OCI-LY7 (cell line): ENCODE measurements around the gene ANKRD2. TPM values are rescaled to one million over a fixed set of nuclear protein-coding genes. Genes with fewer than 3 reads are reported as not detected.

Experiments used
- BruUV-seq: library from RNA; stranded (reverse); fragments of 400-500 nt; replicated peaks from 2 replicates; lab custom pipeline; 2021; lab: Mats Ljungman, UMichigan
- CTCF ChIA-PET: fragments of 300-600 bp; sonication (Branson Sonifier 250); formaldehyde crosslinking; loops from one replicate; lab custom pipeline; 2022; ENCODE audit warnings: antibody characterized with exemption; ENCODE audit not compliant: unreplicated experiment; lab: Charles Lee
- POLR2A ChIA-PET: fragments of 300-600 bp; sonication (Branson Sonifier 250); formaldehyde crosslinking; loops from one replicate; lab custom pipeline; 2022; ENCODE audit warnings: antibody characterized with exemption; lab: Charles Lee
- DNase-seq: peaks from one replicate; pipeline ENCODE4 v3.0.0-alpha.2; 2015; ENCODE audit warnings: low spot score
- H2AFZ ChIP-seq: fragments of 200-600 bp; sonication (generic), shearing (Covaris generic); 2 replicates; pipeline ENCODE4 v1.6.1; 2014; ENCODE audit warnings: mild to moderate bottlenecking, antibody characterized with exemption, low read length, moderate library complexity
- H3K27ac ChIP-seq: fragments of 200-600 bp; sonication (generic); 2 replicates; pipeline ENCODE4 v1.5.1; 2014; ENCODE audit warnings: mixed run types, low read depth, mild to moderate bottlenecking, moderate library complexity, low read length, inconsistent platforms; ENCODE audit not compliant: poor library complexity, severe bottlenecking
- H3K36me3 ChIP-seq: fragments of 200-600 bp; sonication (generic); 2 replicates; pipeline ENCODE4 v1.6.1; 2014; ENCODE audit warnings: mild to moderate bottlenecking, antibody characterized with exemption, low read length, moderate library complexity, mixed read lengths; ENCODE audit not compliant: insufficient read depth
- H3K4me1 ChIP-seq: fragments of 200-600 bp; sonication (generic); 2 replicates; pipeline ENCODE4 v1.5.1; 2014; ENCODE audit warnings: mild to moderate bottlenecking, low read length; ENCODE audit not compliant: insufficient read depth, poor library complexity, severe bottlenecking
- H3K4me2 ChIP-seq: fragments of 200-600 bp; sonication (generic); 2 replicates; pipeline ENCODE4 v1.6.1; 2014; ENCODE audit warnings: mild to moderate bottlenecking, low read length
- H3K4me3 ChIP-seq: fragments of 200-600 bp; sonication (generic); 2 replicates; pipeline ENCODE4 v1.5.1; 2014; ENCODE audit warnings: mild to moderate bottlenecking, low read depth, low read length; ENCODE audit not compliant: poor library complexity, severe bottlenecking
- H3K79me2 ChIP-seq: fragments of 200-600 bp; sonication (generic); 2 replicates; pipeline ENCODE4 v1.6.1; 2016; ENCODE audit warnings: low read depth, mild to moderate bottlenecking, low read length, moderate library complexity, mixed read lengths; ENCODE audit not compliant: insufficient read depth
- H3K9me2 ChIP-seq: fragments of 200-600 bp; sonication (generic); 2 replicates; pipeline ENCODE4 v1.6.1; 2016; ENCODE audit warnings: mild to moderate bottlenecking, low read length, mixed read lengths; ENCODE audit not compliant: insufficient read depth
- H3K9me3 ChIP-seq: fragments of 200-600 bp; sonication (generic); 2 replicates; pipeline ENCODE4 v1.6.1; 2014; ENCODE audit warnings: mild to moderate bottlenecking, mixed run types, low read length, mixed read lengths
- H4K20me1 ChIP-seq: fragments of 200-600 bp; sonication (generic); 2 replicates; pipeline ENCODE4 v1.6.1; 2014; ENCODE audit warnings: mild to moderate bottlenecking, antibody characterized with exemption, low read length, moderate library complexity, mixed read lengths; ENCODE audit not compliant: insufficient read depth
- EZH2phosphoT487 ChIP-seq: fragments of 200-600 bp; sonication (generic); IDR thresholded peaks from 2 replicates; pipeline ENCODE4 v1.6.1; 2018; ENCODE audit warnings: low read depth, borderline replicate concordance, mild to moderate bottlenecking, mixed run types, antibody characterized with exemption, low read length, moderate library complexity, mixed read lengths
- intact Hi-C: fragments of 100-400 bp; cut with micrococcal nuclease; formaldehyde crosslinking; loops from one replicate; pipeline ENCODE4 v1.10.0; 2022; ENCODE audit not compliant: unreplicated experiment
- total RNA-seq, 2 experiments: library from RNA; depleted of rRNA in 1 of 2; stranded (reverse); fragments of >200 nt in 1 of 2; shearing (Covaris generic) in 1 of 2; gene quantifications; 2 replicates each; pipeline ENCODE4 v1.2.3, GENCODE V29; 2014 to 2022
- TF ChIP-seq, protein P1 (sequence below): fragments of 200-600 bp; sonication (generic); conservative IDR thresholded peaks from 2 replicates; pipeline ENCODE4 v1.5.1; 2014; ENCODE audit warnings: mild to moderate bottlenecking, antibody characterized with exemption, low read length, moderate library complexity, mixed read lengths

The ANKRD2 gene
- total RNA-seq, 2 experiments from 2014 or later: not detected

DNA sequence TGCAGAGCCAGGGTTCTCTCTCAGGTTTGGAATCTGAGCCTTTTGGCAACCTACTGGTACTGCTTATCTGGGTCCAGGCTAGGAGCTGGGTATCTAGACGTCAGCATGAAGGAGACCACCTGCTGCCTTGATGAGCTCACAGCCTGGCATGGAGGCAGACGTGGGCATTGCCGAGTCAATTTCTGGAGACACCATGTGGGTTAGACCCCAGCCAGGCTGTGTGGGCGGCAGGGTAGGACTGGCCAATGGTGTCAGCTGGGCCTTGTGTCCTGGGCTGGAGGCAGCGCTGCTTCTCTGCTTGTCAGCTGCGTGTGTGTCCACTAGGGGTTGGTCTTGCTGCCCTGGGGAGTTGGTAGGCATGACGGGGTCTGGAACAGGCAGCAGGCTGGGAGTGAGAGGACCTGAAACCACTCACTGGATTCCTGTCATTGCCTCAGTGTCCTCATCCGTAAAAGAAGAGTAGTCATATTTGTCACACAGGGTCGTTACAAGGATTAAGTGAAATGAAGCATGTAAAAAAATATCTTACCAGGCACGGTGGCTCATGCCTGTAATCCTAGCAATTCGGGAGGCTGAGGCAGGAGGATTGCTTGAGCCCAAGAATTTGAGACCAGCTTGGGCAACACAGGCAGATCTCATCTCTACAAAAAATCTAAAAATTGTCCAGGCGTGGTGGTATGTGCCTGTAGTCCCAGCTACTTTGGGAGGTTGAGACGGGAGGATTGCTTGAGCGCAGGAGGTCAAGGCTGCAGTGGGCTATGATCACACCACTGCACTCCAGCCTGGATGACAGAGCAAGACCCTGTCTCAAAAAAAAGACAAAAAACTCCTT is 31.7 kb upstream of the ANKRD2 start:
- Histone ChIP-seq H3K4me1 (no peaks in the 10 kb centered on the region), H4K20me1 (no peaks in the 10 kb centered on the region), H3K27ac (no peak overlapping the region), H3K79me2 (no peaks in the 10 kb centered on the region), H3K9me2 (no peaks in the 10 kb centered on the region), H3K4me3 (no peak overlapping the region), H2AFZ (no peak overlapping the region), H3K9me3 (no peaks in the 10 kb centered on the region), H3K4me2 (no peak overlapping the region), H3K36me3 (no peaks in the 10 kb centered on the region)
- intact Hi-C loops: no loop called here
- TF ChIP-seq, protein P1, sequence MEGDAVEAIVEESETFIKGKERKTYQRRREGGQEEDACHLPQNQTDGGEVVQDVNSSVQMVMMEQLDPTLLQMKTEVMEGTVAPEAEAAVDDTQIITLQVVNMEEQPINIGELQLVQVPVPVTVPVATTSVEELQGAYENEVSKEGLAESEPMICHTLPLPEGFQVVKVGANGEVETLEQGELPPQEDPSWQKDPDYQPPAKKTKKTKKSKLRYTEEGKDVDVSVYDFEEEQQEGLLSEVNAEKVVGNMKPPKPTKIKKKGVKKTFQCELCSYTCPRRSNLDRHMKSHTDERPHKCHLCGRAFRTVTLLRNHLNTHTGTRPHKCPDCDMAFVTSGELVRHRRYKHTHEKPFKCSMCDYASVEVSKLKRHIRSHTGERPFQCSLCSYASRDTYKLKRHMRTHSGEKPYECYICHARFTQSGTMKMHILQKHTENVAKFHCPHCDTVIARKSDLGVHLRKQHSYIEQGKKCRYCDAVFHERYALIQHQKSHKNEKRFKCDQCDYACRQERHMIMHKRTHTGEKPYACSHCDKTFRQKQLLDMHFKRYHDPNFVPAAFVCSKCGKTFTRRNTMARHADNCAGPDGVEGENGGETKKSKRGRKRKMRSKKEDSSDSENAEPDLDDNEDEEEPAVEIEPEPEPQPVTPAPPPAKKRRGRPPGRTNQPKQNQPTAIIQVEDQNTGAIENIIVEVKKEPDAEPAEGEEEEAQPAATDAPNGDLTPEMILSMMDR: no peak
- no peak for TF ChIP-seq EZH2phosphoT487
- no peak for DNase-seq
- no TSS peak for BruUV-seq
- ChIA-PET POLR2A (interaction anchor here (0.7 to 1.4 kb wide), 2 partner anchors 73 to 325 kb away, joined by 4 read pairs; no protein-coding TSS in a partner anchor), CTCF (no interaction called here)

DNA sequence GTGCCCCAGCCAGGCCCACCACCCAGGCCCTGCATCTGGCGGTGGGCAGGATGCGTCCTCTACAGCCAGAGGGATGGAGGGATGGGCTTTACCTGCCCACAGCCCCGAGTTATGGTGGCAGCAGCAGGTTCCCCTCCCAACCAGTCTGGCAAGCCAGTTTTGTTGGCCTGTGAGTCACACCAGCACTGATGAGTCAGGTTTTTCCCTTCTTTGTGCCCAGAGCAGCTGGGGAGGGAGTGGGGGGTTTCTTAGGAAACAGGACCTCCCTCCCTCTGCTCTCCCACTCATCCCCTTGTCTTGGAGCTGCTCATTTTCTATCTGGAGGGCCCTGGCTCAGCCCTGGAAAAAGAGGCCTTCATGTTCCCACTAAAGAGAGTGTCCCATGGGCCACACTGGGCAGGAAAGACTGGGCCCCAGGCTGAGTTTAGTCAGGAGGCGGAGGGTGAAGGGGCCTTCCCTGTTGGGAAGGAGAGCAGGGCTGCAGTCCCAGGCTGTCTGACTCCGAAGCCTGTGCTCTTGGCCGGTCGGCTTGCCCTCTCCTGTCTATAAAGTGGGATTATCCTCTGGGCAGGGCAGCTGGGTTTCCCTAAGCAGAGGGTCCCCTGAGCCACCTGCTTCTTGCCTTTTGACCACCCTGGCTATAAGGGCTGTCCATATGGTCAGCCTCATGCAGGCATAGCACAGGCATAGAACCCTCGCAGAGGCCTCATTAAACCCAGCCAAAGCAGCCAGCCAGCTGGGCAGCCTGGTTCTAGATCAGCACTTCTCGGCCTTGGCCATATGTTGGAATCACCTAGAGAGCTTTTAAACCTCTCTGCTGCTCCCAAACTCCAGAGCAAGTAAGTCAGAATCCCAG is 30.2 kb upstream of the ANKRD2 start:
- TF ChIP-seq, protein P1: no peak
- TF ChIP-seq EZH2phosphoT487: no peak
- POLR2A ChIA-PET: no interaction called here
- CTCF ChIA-PET: no interaction called here
- no peak for DNase-seq
- no peak overlapping the region for H3K27ac ChIP-seq
- no peaks in the 10 kb centered on the region for H3K4me1 ChIP-seq
- H3K79me2 ChIP-seq: no peaks in the 10 kb centered on the region
- intact Hi-C loops: no loop called here
- no peak overlapping the region for H3K4me2 ChIP-seq
- no peak overlapping the region for H2AFZ ChIP-seq
- H3K9me3 ChIP-seq: no peaks in the 10 kb centered on the region
- H4K20me1 ChIP-seq: no peaks in the 10 kb centered on the region
- no TSS peak for BruUV-seq
- no peaks in the 10 kb centered on the region for H3K36me3 ChIP-seq
- H3K4me3 ChIP-seq: no peak overlapping the region
- no peaks in the 10 kb centered on the region for H3K9me2 ChIP-seq
